Tibial nerve (tissue), 4 donors: Measurements from ENCODE around the gene SENP3. TPM values are rescaled to one million over a fixed set of nuclear protein-coding genes. Genes with fewer than 3 reads are reported as not detected.
A peak's percentile ranks its signal among the peaks of the same experiment; 100 is the strongest.

Experiments used
- DNase-seq, 2 donors: peaks; one replicate each; pipeline ENCODE4 v3.0.0-alpha.2; 2019; ENCODE audit warnings: low spot score in 2 of 2
- H3K27ac ChIP-seq, 4 donors: fragments of 200-600 bp; sonication (generic) in 3 of 4; one replicate each; pipeline ENCODE4 v1.5.1; 2017 to 2019; ENCODE audit warnings: mild to moderate bottlenecking in 1 of 4
- H3K27me3 ChIP-seq, 2 donors: fragments of 200-600 bp; sonication (generic) in 1 of 2; one replicate each; pipeline versions ENCODE4 v1.5.1 to v1.6.0; 2017 to 2019
- H3K36me3 ChIP-seq, 3 donors: fragments of 200-600 bp; sonication (generic); one replicate each; pipeline ENCODE4 v1.5.1; 2018 to 2019
- H3K4me1 ChIP-seq, 4 donors: fragments of 200-600 bp; sonication (generic) in 3 of 4; one replicate each; pipeline ENCODE4 v1.5.1; 2017 to 2019
- H3K4me3 ChIP-seq, 4 donors: fragments of 200-600 bp; sonication (generic) in 3 of 4; one replicate each; pipeline ENCODE4 v1.5.1; 2017 to 2019; ENCODE audit warnings: mild to moderate bottlenecking in 1 of 4, moderate library complexity in 1 of 4
- H3K9me3 ChIP-seq, 4 donors: fragments of 200-600 bp; sonication (generic) in 3 of 4; one replicate each; pipeline ENCODE4 v1.5.1; 2017 to 2019
- CTCF ChIP-seq, 5 experiments: fragments of 200-600 bp in 3 of 5; fragments of 450-650 bp in 2 of 5; sonication (generic) in 3 of 5; IDR thresholded peaks; one replicate each; pipeline ENCODE4 v1.5.1; 2016 to 2019; ENCODE audit warnings: antibody characterized with exemption in 5 of 5, mild to moderate bottlenecking in 3 of 5, moderate library complexity in 2 of 5
- EP300 ChIP-seq, 2 donors: sonication (generic); formaldehyde crosslinking; IDR thresholded peaks; one replicate each; pipeline ENCODE4 v1.6.1; 2017; ENCODE audit warnings: antibody characterized with exemption in 2 of 2, mild to moderate bottlenecking in 1 of 2
- POLR2A ChIP-seq, 2 donors: fragments of 450-650 bp; IDR thresholded peaks; one replicate each; pipeline ENCODE4 v1.6.1; 2017; ENCODE audit warnings: antibody characterized with exemption in 2 of 2, mild to moderate bottlenecking in 2 of 2, moderate library complexity in 2 of 2
- WGBS, 2 donors: methylation state at CpG; one replicate each; pipeline ENCODE4 v1.1.5; 2018; 5-methylcytosine and 5-hydroxymethylcytosine counted together
- total RNA-seq, 4 donors: library from RNA; depleted of rRNA; stranded (reverse); fragments of >200 nt; gene quantifications; one replicate each; pipeline ENCODE4 v1.1.0, GENCODE V29; 2016

The SENP3 gene
- 10 to 100 TPM; 54.3 to 75.4 (median 59.0) TPM for total RNA-seq

- no peak for TF ChIP-seq CTCF (IDR thresholded peaks at IDR 0.05)
- TF ChIP-seq EP300 (IDR thresholded peaks at IDR 0.05), result peak in 1 of 2 donors; percentile 83
- TF ChIP-seq POLR2A (IDR thresholded peaks at IDR 0.05), result peak; percentile 29 to 71
- Histone ChIP-seq H3K27ac (peak within 1 kb of the TSS; percentile 92 to 94 (median 94)), H3K4me3 (peak within 1 kb of the TSS; percentile 71 to 88 (median 80)), H3K9me3 (no peaks in the 10 kb centered on the region), H3K4me1 (peaks cover 0 to 79% (median 54%) of the 10 kb centered on the region in 4 donors), H3K27me3 (no peaks in the 10 kb centered on the region), H3K36me3 (peaks cover 0 to 38% (median 10%) of the 10 kb centered on the region in 3 donors)
- DNase-seq, result peak; percentile 79 to 85
- 1% methylated on average over 32 to 78 of the region's 82 CpGs for WGBS, 2 donors
These were observed at the start of gene SENP3 for GRCh38 chr17:7561589-7562207. Gene SENP3 (plus strand): TSS chr17:7561919. CDS start chr17:7563077, 1,158 bp downstream.

GRCh38 chr17:7512105-7512504 lies 49.6 kb upstream of the SENP3 start:
- TF ChIP-seq CTCF (IDR thresholded peaks at IDR 0.05), result no peak
- no peak for TF ChIP-seq POLR2A (IDR thresholded peaks at IDR 0.05)
- no peak for TF ChIP-seq EP300 (IDR thresholded peaks at IDR 0.05)
- 86 to 89% methylated on average over 11 to 15 of the region's 15 CpGs for WGBS, 2 donors
- no peak overlapping the region for H3K27ac ChIP-seq
- no peak overlapping the region for H3K4me3 ChIP-seq
- no peak for DNase-seq
- H3K9me3 ChIP-seq, result no peaks in the 10 kb centered on the region
- H3K27me3 ChIP-seq, result no peaks in the 10 kb centered on the region
- peaks cover 0 to 13% (median 0%) of the 10 kb centered on the region in 4 donors for H3K4me1 ChIP-seq
- H3K36me3 ChIP-seq, result peaks cover 3 to 75% (median 27%) of the 10 kb centered on the region in 3 donors

- Histone ChIP-seq H3K27me3 (no peaks in the 10 kb centered on the region), H3K27ac (no peak overlapping the region), H3K36me3 (peaks cover 3 to 66% (median 27%) of the 10 kb centered on the region in 3 donors), H3K4me1 (peaks cover 0 to 13% (median 0%) of the 10 kb centered on the region in 4 donors), H3K9me3 (no peaks in the 10 kb centered on the region), H3K4me3 (no peak overlapping the region)
- no peak for TF ChIP-seq POLR2A (IDR thresholded peaks at IDR 0.05)
- no peak for TF ChIP-seq EP300 (IDR thresholded peaks at IDR 0.05)
- TF ChIP-seq CTCF (IDR thresholded peaks at IDR 0.05), result no peak
- no peak for DNase-seq
- WGBS, 2 donors, result 85 to 89% methylated on average over 20 of the region's 20 CpGs
These were observed 48.7 kb upstream of the SENP3 start for GRCh38 chr17:7512824-7513540.

- Histone ChIP-seq H3K27me3 (no peaks in the 10 kb centered on the region), H3K27ac (no peak overlapping the region), H3K9me3 (no peaks in the 10 kb centered on the region), H3K4me3 (no peak overlapping the region), H3K36me3 (peaks cover 3 to 57% (median 23%) of the 10 kb centered on the region in 3 donors), H3K4me1 (peaks cover 0 to 13% (median 0%) of the 10 kb centered on the region in 4 donors)
- DNase-seq, result no peak
- TF ChIP-seq POLR2A (IDR thresholded peaks at IDR 0.05) (no peak), EP300 (IDR thresholded peaks at IDR 0.05) (no peak), CTCF (IDR thresholded peaks at IDR 0.05) (no peak)
- 68% methylated on average over 17 of the region's 17 CpGs for WGBS, 2 donors
These were observed 47.8 kb upstream of the SENP3 start for GRCh38 chr17:7513850-7514419.
